Activated CD4-positive, alpha-beta T cell treated with anti-CD3 and anti-CD28 coated beads for 4 hours (primary cell): ENCODE results near the gene TMEM30A.

ENCODE experiments used
- DNase-seq, 2 donors: peaks; one replicate each; pipeline ENCODE4 v3.0.0-alpha.2; 2020

TMEM30A gene

DNA sequence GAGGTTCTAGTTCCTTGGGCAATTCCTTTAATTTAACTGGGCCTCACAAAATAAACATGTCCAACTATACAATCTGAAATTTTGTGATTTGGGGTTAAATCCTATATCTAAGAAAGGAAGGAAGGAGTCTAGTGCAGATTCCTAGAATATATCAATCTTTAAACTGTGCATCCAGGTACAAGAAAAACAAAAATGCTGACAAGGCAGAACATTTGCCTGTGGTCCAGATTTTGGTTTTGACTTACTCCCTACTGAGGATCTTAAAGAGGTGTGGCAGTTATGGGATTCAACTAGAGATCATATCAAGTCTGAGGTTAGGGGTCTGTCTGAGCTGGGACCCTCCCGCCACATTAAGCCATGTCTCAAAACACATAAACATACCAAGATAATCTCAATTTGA lies 23.3 kb downstream of the TMEM30A start:
- no peak for DNase-seq

DNA sequence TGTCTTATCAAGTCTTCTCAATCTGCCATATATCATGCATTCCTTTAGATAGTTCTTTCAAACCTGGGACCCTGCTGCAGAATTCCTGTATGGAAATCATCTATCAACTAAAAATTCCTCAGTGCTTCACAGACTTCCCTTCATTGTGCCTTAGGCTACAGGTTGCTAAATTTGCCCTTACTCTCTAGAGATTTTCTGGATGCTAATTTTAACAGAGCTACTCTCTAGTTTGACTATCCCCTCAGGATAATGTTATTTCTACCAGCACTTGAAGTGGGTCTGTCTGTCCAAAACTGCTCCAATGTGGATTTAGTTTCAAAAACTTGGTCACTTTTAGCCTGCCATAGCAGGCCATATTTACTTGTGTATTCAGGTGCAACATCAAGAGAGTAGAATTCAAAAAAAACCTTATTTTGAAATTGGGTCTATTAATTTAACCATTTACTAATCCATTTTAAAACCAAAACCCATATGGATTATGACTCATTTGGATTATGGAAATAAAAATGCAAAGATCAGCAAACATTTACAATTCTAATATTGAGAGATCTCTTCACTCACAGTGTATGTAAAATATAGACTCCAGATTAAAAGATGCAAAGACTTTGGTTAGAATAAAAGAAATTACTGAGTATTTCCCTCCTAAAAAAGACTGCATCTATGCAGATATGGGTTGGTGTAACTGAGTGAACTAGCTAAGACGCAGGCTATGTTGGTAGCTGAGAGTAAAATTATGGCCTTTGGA lies 27.1 kb downstream of the TMEM30A start:
- no peak for DNase-seq

GRCh38 chr6:75250552-75250951 lies 34.0 kb downstream of the TMEM30A start:
- no peak for DNase-seq

- no peak for DNase-seq
These were observed 34.8 kb downstream of the TMEM30A start for GRCh38 chr6:75249837-75250236.

DNA sequence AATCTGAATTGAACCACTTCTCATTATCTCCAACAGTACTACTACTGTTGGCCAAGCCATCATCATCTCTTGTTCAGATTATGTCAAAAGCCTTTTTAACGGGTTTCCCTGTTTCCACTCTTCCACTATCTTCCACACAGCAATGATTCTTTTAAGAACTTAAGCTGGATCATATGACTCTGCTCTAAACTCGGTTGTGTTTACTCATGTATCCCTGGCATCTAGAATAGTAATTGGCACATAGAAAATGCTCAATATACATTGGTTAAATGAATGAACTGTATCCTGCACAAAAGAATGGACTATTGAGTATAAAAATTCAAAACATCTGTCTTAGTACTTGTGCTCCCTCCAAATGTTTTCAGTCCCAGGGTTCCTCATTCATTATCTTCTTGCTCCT lies 38.2 kb downstream of the TMEM30A start:
- DNase-seq = no peak

GRCh38 chr6:75244063-75244584 lies 40.5 kb downstream of the TMEM30A start:
- no peak for DNase-seq

- peak; percentile 78 for DNase-seq
These were observed 41.1 kb downstream of the TMEM30A start, which contains the start of gene COX7A2 for GRCh38 chr6:75243333-75244062. Gene COX7A2, minus strand, starts transcription at chr6:75243801. Its CDS starts 67 bp downstream, at chr6:75243734.

DNA sequence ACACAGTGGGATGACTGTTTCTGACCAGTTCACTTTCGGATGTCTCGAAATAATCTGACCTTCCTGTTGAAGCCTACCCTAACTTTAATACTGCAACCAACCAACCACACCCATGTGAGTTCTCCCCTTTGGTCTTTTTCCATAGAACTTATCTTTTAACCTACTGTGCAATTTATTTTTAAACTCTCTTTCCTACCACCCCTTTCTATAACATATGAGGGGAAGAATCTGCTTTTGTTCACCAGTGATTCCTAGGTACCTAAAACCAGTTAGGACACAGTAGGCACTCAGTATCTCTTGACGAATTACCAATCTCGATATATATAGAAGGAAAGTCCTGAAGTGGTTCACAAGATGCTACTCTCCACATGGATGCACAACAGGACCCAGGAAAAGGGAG lies 48.0 kb downstream of the TMEM30A start:
- DNase-seq = no peak

- no peak for DNase-seq
These were observed 49.3 kb downstream of the TMEM30A start for GRCh38 chr6:75235271-75235670.

GRCh38 chr6:75234126-75234865 lies 50.3 kb downstream of the TMEM30A start:
- no peak for DNase-seq

- DNase-seq = no peak
These were observed 51.4 kb downstream of the TMEM30A start for GRCh38 chr6:75233092-75233615.

DNA sequence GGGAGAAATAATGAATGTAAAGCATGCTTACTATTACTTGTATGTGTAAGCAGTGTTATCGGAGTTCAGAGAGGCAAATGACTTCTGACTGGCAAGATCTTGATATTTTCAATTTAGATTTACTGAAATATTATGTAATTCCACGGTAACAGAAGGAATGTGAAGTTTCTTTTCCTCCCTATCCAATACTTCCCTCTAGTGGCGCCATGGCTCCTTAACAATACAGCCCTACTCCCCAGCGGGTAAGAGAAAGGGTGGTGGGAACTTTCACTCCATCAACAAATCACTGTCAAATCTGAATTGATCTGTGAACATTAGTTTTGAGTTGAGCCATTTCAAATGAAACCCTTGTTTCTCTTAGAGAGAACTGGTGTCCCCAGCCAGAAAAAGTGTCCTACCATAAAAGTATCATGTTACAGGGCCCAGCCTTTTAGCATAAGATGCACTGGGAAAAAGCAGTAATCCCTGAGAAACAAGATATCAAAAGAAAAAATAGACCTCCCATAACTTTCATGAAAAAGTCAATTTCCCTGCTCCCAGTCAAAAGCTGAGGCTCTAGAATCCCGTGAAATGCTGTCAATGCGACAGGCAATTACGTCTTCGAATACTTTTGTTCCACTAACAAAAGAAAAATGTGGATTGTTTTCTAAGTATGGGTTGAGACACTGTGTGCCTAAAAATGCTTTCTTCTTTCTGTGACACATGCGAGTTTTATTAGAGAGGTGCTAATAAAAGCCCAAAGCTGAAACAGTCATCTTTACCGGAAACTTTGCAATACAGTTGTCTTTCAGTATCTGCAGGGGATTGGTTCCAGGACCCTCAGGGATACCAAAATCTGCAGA lies 53.9 kb downstream of the TMEM30A start:
- DNase-seq = no peak

- DNase-seq = no peak
These were observed 60.2 kb downstream of the TMEM30A start for GRCh38 chr6:75224303-75224926.

DNA sequence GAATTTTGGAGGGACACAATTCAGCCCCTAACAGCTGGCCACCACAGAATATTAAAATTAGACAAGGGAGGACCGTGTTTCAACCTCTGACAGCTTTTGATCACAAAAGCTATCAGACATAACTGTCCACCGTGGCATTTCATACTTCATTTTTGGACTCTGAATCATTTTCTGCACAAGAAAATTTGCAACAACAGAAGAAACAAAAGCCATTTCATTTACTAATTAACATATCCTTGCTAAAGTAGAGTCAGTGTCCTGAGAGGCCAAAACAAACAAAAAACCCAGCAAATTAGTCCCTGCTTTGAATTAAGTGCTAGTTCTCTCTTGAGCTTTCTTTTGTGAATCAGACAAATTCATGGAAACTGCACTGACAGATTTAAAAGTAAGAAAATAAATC lies 61.2 kb downstream of the TMEM30A start:
- no peak for DNase-seq

GRCh38 chr6:75222261-75222660 lies 62.3 kb downstream of the TMEM30A start:
- DNase-seq = no peak

- DNase-seq = no peak
These were observed 63.5 kb downstream of the TMEM30A start for GRCh38 chr6:75221116-75221515.

GRCh38 chr6:75220357-75220756 lies 64.2 kb downstream of the TMEM30A start:
- no peak for DNase-seq

DNA sequence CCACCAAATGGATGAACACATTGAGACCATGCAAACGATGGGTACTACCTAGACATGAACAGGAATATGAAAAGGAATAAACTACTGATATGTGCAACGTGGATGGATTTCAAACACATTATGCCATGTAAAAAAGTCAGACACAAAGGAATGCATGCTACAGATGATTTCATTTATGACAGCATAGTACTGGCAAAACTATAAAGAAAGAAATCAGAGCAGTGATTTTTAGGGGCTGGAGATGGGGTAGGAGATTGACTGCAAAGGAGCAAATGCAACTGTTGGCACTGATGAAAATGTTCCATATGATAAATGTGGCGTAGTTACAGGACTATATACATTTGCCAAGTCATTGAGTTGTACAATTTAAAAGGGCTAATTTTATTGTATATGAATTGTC lies 65.3 kb downstream of the TMEM30A start:
- no peak for DNase-seq

- DNase-seq = no peak
These were observed 67.4 kb downstream of the TMEM30A start for GRCh38 chr6:75217193-75217592.

GRCh38 chr6:75215291-75215690 lies 69.3 kb downstream of the TMEM30A start:
- DNase-seq = no peak

DNA sequence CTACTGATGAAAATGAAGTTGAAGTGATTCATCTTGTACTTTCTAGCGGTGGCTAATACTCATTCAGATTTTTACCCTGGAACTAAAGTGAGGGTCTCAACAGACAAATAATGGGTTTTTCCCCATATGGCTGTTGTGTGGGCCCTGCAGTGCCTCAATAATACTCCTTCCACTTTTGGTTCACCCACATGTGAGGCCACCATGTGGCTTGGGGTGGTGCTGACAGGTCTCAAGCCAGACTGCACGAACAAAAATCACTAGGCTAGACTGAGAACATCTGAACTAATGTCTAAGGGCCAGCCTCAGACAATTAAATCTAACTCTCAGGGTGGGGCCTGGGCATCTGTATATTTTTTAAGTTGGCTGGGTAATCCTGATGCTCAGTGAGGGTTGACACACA lies 70.9 kb downstream of the TMEM30A start:
- DNase-seq = no peak

DNA sequence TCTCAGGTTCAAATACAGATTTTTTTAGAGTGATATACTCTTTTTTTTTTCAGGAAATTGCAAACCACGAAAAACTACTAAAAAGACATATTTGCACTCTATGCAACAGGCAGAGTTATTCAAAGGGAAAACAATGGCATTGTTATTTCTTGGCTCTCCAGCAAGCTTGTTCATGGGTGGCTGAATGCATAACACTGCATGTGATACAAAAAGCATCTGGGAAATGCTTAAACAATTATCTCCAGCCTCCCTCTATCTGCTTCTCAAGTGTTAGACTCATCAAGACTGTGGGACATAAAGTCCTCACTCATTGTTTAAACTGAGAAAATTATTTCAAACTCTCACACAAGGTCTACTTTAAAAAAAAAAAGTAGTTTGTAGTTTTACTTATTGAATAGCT lies 71.5 kb downstream of the TMEM30A start:
- DNase-seq = no peak
